Aorta (tissue), 5 donors: ENCODE results near the gene NT5DC2. TPM values are rescaled to one million over a fixed set of nuclear protein-coding genes. Genes with fewer than 3 reads are reported as not detected.

Experiments used
- ATAC-seq: fragments of 200-7000 bp; cut with Tn5 transposase; one replicate; pipeline ENCODE4 v1.9.1; 2022; ENCODE audit warnings: moderate library complexity; ENCODE audit not compliant: low FRiP score
- DNase-seq, 2 donors: peaks; one replicate each; pipeline ENCODE4 v3.0.0-alpha.2; 2020
- H3K27ac ChIP-seq, 2 donors: one replicate each; pipeline ENCODE4 v1.5.1; 2013; ENCODE audit warnings: low read length in 2 of 2, mild to moderate bottlenecking in 2 of 2, moderate library complexity in 2 of 2, control low read depth in 1 of 2, inconsistent platforms in 1 of 2, low read depth in 1 of 2
- H3K27me3 ChIP-seq, 2 donors: one replicate each; pipeline ENCODE4 v1.6.1; 2013; ENCODE audit warnings: control low read depth in 1 of 2, low read length in 1 of 2, mild to moderate bottlenecking in 1 of 2, moderate library complexity in 1 of 2; ENCODE audit not compliant: insufficient read depth in 2 of 2, control insufficient read depth in 1 of 2
- H3K36me3 ChIP-seq, 2 donors: one replicate each; pipeline ENCODE4 v1.6.1; 2013; ENCODE audit warnings: control low read depth in 1 of 2, low read length in 1 of 2, mild to moderate bottlenecking in 1 of 2; ENCODE audit not compliant: insufficient read depth in 2 of 2, control insufficient read depth in 1 of 2
- H3K4me1 ChIP-seq, 2 donors: one replicate each; pipeline ENCODE4 v1.6.1; 2013; ENCODE audit warnings: low read length in 2 of 2, control low read depth in 1 of 2, mild to moderate bottlenecking in 1 of 2, moderate library complexity in 1 of 2; ENCODE audit not compliant: insufficient read depth in 2 of 2, control insufficient read depth in 1 of 2
- H3K4me3 ChIP-seq, 2 donors: one replicate each; pipeline ENCODE4 v1.5.1; 2013; ENCODE audit warnings: low read length in 2 of 2, control low read depth in 1 of 2, mild to moderate bottlenecking in 1 of 2
- H3K9me3 ChIP-seq: one replicate; pipeline ENCODE4 v1.6.1; 2013; ENCODE audit warnings: mild to moderate bottlenecking, low read length; ENCODE audit not compliant: control insufficient read depth
- WGBS, 2 donors: extraction: QIAGEN DNeasy Blood & Tissue Kit; methylation state at CpG; one replicate each; pipeline ENCODE4 v1.1.7; 2013; 5-methylcytosine and 5-hydroxymethylcytosine counted together
- intact Hi-C, 2 donors: fragments of 100-400 bp; cut with DNase I; formaldehyde crosslinking; loops; one replicate each; pipeline versions ENCODE4 v1.14.2 to v1.15.0; 2022
- polyA plus RNA-seq, 2 donors: library from polyadenylated mRNA; stranded (reverse); fragments of 200-250 nt; gene quantifications; one replicate each; pipeline ENCODE4 v1.2.3, GENCODE V29; 2013
- total RNA-seq, 2 donors: library from RNA; stranded (reverse); fragmentation: NEBNext Ultra II Directional; extraction: Animal tissue kit (Norgen Biotek cat#: 25700); gene quantifications; one replicate each; pipeline ENCODE4 v1.2.1, GENCODE V29; 2021
- donor health status: healthy with polysubstance abuse.
- donor health status: Bipolar disorder and iron deficiency.
- donor health status: DM: no; HTN: no; CAD: no.
- donor health status: DM: no; HTN: no; CAD: no.
- donor health status: DM: yes; HTN: yes; CAD: no.

NT5DC2 gene
- total and polyA plus RNA-seq, 4 donors, result 29.6 to 148 (median 39.6) TPM

- no peak overlapping the region for H3K27ac ChIP-seq
- intact Hi-C loops, result no loop called here
- 84 to 85% methylated on average over 9 of the region's 9 CpGs for WGBS, 2 donors
- ATAC-seq (no peak), DNase-seq (no peak)
- H3K9me3 ChIP-seq, result no peaks in the 10 kb centered on the region
- H3K36me3 ChIP-seq, result peaks cover 0 to 11% of the 10 kb centered on the region in 2 donors
- H3K4me1 ChIP-seq, result no peaks in the 10 kb centered on the region
- no peak overlapping the region for H3K4me3 ChIP-seq
- no peaks in the 10 kb centered on the region for H3K27me3 ChIP-seq
Observed at GRCh38 chr3:52557011-52557960, 23.6 kb upstream of the NT5DC2 start.

- no peak overlapping the region for H3K27ac ChIP-seq
- intact Hi-C loops, result no loop called here
- no peak for ATAC-seq
- DNase-seq, result no peak
- H3K27me3 ChIP-seq, result no peaks in the 10 kb centered on the region
- no peaks in the 10 kb centered on the region for H3K4me1 ChIP-seq
- H3K36me3 ChIP-seq, result peaks cover 0 to 12% of the 10 kb centered on the region in 2 donors
- H3K9me3 ChIP-seq, result no peaks in the 10 kb centered on the region
- H3K4me3 ChIP-seq, result no peak overlapping the region
- 91 to 94% methylated on average over 1 of the region's 1 CpG for WGBS, 2 donors
Observed at GRCh38 chr3:52555056-52555455, 21.4 kb upstream of the NT5DC2 start.

DNA sequence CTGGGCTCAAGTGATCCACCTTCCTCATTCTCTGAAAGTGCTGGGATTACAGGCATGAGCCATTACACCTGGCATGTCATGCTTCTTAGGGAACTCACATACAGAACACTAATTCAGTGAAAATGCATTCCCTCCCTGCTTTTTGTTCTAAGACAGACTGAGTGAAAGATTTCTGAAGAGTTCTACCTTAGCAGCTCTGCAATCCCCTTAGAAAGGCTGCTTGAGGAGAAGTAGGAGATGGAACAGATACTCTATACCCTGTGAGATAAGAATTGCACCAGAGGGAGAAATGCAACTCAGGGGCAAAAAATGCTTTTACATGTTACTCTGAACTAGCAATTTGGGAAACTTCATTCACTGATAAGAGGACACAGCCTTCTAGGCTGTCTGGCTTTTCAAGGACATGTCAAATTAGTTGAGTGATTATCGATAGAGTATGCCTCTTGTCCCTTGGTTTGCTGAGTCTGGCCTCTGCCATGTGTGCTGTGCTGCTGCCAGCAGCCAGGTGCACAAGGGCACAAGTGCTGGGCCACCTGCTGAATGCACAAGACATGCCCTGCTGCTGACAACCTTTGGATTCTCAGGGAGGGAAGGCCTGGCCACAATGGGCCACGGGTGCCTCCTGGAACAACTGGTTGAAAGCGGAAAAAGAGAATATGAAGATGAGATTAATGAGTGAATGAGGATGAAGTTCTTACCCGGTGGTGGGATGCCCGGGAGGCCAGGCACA is 20.5 kb upstream of the NT5DC2 start:
- Histone ChIP-seq H3K4me3 (no peak overlapping the region), H3K27ac (no peak overlapping the region), H3K4me1 (no peaks in the 10 kb centered on the region), H3K36me3 (peaks cover 0 to 12% of the 10 kb centered on the region in 2 donors), H3K9me3 (no peaks in the 10 kb centered on the region), H3K27me3 (no peaks in the 10 kb centered on the region)
- no peak for DNase-seq
- WGBS, 2 donors, result 86 to 91% methylated on average over 5 of the region's 5 CpGs
- intact Hi-C loops, result no loop called here
- no peak for ATAC-seq

DNA sequence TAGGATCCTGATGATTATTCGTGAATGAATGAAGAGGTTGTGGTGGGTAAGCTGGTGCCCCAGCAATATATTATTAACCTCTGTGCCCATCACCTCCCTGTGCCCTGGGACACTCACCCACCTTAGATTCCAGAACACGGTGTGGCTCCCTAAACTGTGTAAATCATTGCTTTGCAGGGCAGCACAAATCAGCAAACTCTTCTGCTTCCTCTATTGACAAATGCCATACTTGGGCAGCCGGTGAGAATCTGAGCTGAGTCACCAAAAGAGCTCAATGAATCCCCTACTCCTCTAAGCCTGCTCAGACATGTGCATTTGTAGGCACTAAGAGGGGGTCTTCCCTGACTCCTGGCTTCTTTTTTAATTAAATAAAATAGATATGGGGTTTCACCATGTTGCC is 18.4 kb upstream of the NT5DC2 start:
- 85 to 86% methylated on average over 3 of the region's 3 CpGs for WGBS, 2 donors
- no peaks in the 10 kb centered on the region for H3K27me3 ChIP-seq
- ATAC-seq (no peak), DNase-seq (no peak)
- peaks cover 0 to 12% of the 10 kb centered on the region in 2 donors for H3K36me3 ChIP-seq
- intact Hi-C loops, result no loop called here
- H3K4me1 ChIP-seq, result no peaks in the 10 kb centered on the region
- no peak overlapping the region for H3K4me3 ChIP-seq
- H3K9me3 ChIP-seq, result no peaks in the 10 kb centered on the region
- no peak overlapping the region for H3K27ac ChIP-seq

GRCh38 chr3:52551118-52551517 is 17.5 kb upstream of the NT5DC2 start:
- Histone ChIP-seq H3K27ac (no peak overlapping the region), H3K4me1 (no peaks in the 10 kb centered on the region), H3K36me3 (peaks cover 0 to 9% of the 10 kb centered on the region in 2 donors), H3K9me3 (no peaks in the 10 kb centered on the region), H3K27me3 (no peaks in the 10 kb centered on the region), H3K4me3 (no peak overlapping the region)
- DNase-seq (no peak), ATAC-seq (no peak)
- intact Hi-C loops, result no loop called here

- WGBS, 2 donors, result 69 to 74% methylated on average over 2 of the region's 2 CpGs
- ATAC-seq, result no peak
- Histone ChIP-seq H3K4me3 (no peak overlapping the region), H3K4me1 (no peaks in the 10 kb centered on the region), H3K36me3 (peaks cover 0 to 7% of the 10 kb centered on the region in 2 donors), H3K27ac (no peak overlapping the region), H3K9me3 (no peaks in the 10 kb centered on the region), H3K27me3 (no peaks in the 10 kb centered on the region)
- intact Hi-C loops, result no loop called here
- no peak for DNase-seq
Observed at GRCh38 chr3:52547143-52547542, 13.5 kb upstream of the NT5DC2 start.

- Histone ChIP-seq H3K27me3 (no peaks in the 10 kb centered on the region), H3K36me3 (peaks cover 0 to 7% of the 10 kb centered on the region in 2 donors), H3K4me3 (no peak overlapping the region), H3K27ac (no peak overlapping the region), H3K4me1 (no peaks in the 10 kb centered on the region), H3K9me3 (no peaks in the 10 kb centered on the region)
- DNase-seq (no peak), ATAC-seq (no peak)
- 68 to 73% methylated on average over 3 of the region's 3 CpGs for WGBS, 2 donors
- intact Hi-C loops, result no loop called here
Observed at GRCh38 chr3:52546111-52546901, 12.6 kb upstream of the NT5DC2 start.

GRCh38 chr3:52544937-52545336 is 11.3 kb upstream of the NT5DC2 start:
- no peaks in the 10 kb centered on the region for H3K4me1 ChIP-seq
- DNase-seq (no peak), ATAC-seq (no peak)
- no peak overlapping the region for H3K4me3 ChIP-seq
- intact Hi-C loops, result no loop called here
- no peaks in the 10 kb centered on the region for H3K27me3 ChIP-seq
- peaks cover 0 to 6% of the 10 kb centered on the region in 2 donors for H3K36me3 ChIP-seq
- H3K9me3 ChIP-seq, result no peaks in the 10 kb centered on the region
- 77 to 78% methylated on average over 4 of the region's 4 CpGs for WGBS, 2 donors
- no peak overlapping the region for H3K27ac ChIP-seq
